Globus pallidus (tissue), 1 donor: ENCODE measurements around the gene RPGR.

Experiments
- DNase-seq: peaks from one replicate; pipeline ENCODE4 v3.0.0-alpha.2; 2015; ENCODE audit warnings: low spot score

RPGR gene, protein sequence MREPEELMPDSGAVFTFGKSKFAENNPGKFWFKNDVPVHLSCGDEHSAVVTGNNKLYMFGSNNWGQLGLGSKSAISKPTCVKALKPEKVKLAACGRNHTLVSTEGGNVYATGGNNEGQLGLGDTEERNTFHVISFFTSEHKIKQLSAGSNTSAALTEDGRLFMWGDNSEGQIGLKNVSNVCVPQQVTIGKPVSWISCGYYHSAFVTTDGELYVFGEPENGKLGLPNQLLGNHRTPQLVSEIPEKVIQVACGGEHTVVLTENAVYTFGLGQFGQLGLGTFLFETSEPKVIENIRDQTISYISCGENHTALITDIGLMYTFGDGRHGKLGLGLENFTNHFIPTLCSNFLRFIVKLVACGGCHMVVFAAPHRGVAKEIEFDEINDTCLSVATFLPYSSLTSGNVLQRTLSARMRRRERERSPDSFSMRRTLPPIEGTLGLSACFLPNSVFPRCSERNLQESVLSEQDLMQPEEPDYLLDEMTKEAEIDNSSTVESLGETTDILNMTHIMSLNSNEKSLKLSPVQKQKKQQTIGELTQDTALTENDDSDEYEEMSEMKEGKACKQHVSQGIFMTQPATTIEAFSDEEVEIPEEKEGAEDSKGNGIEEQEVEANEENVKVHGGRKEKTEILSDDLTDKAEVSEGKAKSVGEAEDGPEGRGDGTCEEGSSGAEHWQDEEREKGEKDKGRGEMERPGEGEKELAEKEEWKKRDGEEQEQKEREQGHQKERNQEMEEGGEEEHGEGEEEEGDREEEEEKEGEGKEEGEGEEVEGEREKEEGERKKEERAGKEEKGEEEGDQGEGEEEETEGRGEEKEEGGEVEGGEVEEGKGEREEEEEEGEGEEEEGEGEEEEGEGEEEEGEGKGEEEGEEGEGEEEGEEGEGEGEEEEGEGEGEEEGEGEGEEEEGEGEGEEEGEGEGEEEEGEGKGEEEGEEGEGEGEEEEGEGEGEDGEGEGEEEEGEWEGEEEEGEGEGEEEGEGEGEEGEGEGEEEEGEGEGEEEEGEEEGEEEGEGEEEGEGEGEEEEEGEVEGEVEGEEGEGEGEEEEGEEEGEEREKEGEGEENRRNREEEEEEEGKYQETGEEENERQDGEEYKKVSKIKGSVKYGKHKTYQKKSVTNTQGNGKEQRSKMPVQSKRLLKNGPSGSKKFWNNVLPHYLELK

GRCh38 chrX:38327007-38327774, at the start of gene RPGR:
RPGR (minus strand) TSS chrX:38327509; CDS start chrX:38327367, 142 bp downstream.
- peak; percentile 93 for DNase-seq

DNA sequence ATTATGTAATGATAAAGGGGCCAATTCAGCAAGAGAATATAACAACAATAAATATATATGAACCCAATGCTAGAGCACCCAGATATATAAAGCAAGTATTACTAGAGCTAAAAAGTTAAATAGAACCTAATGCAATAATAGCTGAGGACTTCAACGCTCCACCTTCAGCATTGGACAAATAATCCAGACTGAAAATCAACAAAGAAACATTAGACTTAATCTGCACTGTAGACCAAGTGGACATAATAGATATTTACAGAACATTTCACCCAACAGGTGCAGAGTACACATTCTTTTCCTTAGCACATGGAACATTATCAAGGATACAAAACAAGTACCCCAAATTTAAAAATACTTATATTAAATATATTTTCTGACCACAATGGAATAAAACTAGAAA, 49.4 kb upstream of the RPGR start:
- no peak for DNase-seq

- DNase-seq = no peak
Measured at GRCh38 chrX:38375891-38376290, 48.6 kb upstream of the RPGR start.

DNA sequence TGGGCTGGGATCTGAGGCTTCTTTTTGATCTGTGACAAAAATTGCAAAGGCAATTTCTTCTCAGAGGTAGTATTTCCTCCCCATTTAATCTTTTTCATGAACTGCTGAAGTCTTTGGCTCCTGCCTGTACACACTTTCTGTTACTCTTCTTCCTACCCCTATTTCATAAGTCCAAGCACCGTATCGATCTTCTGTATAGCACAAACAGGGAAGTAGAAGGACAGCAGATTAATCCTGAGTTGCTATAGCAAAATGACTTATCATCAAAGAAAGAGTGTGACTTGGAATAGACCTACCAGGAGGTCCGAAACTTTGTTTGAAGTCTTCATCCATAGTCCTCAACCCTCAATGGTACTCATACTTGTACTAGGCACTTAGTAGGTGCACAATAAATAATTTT, 47.1 kb upstream of the RPGR start:
- no peak for DNase-seq

GRCh38 chrX:38371641-38372040, 44.3 kb upstream of the RPGR start:
- no peak for DNase-seq

- no peak for DNase-seq
Measured at GRCh38 chrX:38368774-38369173, 41.5 kb upstream of the RPGR start.

DNA sequence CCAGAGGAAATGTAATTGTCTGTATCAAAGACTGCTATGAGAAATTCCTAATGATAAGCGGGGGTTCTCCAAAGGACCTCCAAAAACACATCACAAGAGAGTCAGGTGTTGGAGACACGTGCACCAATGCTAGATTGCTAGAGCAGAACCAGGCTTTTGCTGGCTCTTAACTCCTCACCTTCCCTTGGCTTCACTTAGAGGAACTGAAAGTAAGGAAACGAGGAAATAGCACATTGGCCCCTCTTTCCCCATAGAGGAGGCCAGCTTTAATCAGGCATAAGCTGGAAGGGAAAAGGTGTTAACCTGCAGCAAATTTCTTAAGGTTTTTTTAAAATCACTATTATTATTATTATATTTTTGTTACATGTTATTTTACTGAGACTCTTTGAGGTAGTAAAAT, 38.6 kb upstream of the RPGR start:
- peak; percentile 5 for DNase-seq

DNA sequence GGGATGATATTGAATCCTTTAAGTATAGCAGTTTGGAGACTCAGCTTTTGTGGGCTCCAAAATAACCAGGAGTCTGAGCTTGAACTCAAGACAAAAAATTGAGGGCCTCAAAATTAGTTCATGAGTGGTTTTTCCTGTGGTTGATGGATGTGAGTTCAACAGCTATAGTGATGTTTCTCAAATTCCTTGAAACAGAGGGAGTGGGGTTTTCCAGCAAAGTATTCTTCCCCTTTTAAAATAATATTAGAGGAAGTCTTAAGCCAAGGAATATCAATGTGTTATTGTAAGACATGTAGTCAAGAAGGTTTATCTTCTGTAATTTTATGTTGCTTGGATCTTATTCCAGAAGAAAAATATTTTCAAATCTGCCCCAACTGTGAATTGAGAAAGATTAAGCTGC, 35.7 kb upstream of the RPGR start:
- no peak for DNase-seq

GRCh38 chrX:38357747-38358673, 30.7 kb upstream of the RPGR start:
- no peak for DNase-seq

DNA sequence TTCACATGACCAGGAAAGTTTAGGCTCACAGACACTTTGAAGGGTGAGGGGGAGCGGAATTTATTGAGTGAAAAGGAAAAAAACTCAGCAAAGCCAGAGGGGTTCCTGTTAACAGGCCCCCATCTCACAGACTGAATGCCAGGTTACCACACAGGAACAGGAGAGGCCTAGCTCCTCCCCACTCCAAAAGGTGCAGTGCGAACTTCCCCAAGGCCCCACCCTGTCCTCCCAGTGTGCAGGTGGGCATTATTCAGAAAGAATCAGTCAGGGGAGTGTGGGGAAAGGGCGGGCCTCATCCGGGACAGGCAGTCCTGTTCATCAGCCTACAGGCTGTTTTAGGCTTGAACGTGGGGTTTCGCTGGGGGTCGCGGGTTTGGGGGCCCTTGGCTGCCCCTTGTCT, 29.1 kb upstream of the RPGR start:
- no peak for DNase-seq

DNA sequence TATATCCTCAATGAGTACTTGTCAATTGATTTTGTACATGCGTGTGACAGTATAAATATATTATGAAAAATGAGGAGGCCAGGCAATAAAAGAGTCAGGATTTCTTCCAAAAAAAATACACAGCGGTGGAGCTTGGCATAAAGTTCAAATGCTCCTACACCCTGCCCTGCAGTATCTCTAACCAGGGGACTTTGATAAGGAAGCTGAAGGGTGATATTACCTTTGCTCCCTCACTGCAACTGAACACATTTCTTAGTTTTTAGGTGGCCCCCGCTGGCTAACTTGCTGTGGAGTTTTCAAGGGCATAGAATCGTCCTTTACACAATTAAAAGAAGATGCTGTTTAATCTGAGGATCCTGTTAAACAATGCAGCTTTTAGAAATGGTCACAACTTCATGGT, 25.1 kb upstream of the RPGR start, which contains the start of gene OTC:
TSS of gene OTC (plus strand) at position 243 of the 400 bp plus-strand sequence. CDS start at position 336, 93 bp downstream.
- no peak for DNase-seq

- DNase-seq = no peak
Measured at GRCh38 chrX:38351346-38351745, 24.0 kb upstream of the RPGR start.

GRCh38 chrX:38347136-38347535, 19.8 kb upstream of the RPGR start:
- DNase-seq = peak; percentile 39

GRCh38 chrX:38346150-38346549, 18.8 kb upstream of the RPGR start:
- DNase-seq = no peak

- DNase-seq = no peak
Measured at GRCh38 chrX:38342853-38343778, 15.8 kb upstream of the RPGR start.

DNA sequence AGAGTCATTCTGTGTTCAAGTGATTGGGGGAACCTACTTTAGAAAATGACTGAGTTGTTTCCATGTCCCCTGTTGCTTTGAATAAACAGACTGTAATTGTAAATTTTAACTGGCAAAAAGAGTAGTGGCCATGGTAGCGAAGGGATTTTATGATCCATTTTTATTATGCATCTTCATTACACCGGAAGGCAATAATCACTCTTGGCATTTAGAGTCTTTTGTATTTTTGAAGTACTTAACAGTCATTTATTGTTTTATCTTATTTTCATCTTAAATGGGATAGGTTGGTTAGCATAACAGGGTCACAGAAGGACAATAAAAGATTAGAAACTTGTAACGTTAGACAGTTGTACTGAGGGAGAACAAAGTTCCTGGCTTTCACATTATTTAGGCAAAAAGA, 14.1 kb upstream of the RPGR start:
- no peak for DNase-seq

DNA sequence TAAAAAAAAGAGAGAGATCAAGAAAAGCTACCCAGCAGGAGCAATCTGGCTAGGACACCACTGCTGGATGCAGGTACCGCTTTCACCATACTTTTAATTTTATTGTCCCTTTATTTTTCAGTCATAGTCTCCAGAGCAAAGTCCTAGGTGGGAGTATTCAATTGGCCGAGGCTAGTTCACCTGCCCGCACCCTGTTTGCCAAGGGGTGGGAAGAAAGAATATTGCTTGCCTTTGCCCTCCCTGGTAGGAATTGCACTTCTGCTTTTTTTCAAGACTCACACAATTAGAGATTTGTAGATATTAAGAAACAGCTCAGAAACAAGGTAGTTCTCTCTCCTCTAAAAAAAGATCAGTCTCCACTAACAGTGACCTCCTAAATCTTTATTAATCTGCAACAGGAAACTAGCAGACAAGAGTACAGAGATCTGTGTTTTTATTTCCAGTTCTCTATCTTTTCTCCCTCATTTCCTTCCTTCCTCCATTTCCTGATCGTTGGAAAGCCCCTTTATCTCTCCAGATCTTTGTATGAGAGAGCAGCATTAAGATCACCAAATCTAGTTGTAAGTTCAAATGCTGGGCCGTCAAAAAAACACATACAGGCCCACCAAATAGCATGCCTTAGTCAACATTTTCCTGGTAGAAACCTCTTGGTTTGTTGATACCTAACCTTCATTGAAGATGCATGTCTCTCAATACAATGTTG, 9.4 kb upstream of the RPGR start:
- DNase-seq = no peak

- DNase-seq = peak; percentile 59
Measured at GRCh38 chrX:38335382-38335781, 8.1 kb upstream of the RPGR start.

DNA sequence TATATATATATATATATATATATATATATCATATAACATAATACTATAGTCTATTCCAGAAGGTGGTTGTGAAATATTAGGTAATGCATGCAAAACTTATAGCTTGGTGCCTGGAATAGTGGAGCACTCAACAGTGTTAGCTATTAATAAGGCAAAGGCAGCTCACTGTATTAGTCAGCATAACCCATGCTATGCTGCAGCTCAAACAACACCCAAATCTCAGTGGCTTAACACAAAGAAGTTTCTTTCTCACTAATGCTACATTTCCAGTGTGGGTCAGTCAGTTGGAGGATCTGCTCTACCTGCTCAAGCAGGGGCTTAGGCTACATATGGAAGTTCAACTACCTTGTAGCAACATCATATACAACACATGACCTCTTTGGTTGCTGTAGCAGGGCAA, 5.2 kb upstream of the RPGR start:
- no peak for DNase-seq
